Ovary (tissue), 9 donors: ENCODE results near the gene IGFBP7. TPM values are rescaled to one million over a fixed set of nuclear protein-coding genes. Genes with fewer than 3 reads are reported as not detected.

Source experiments
- DNase-seq, 5 donors: peaks; one replicate each; pipeline ENCODE4 v3.0.0-alpha.2; 2019 to 2020
- H3K27ac ChIP-seq, 2 donors: fragments of 200-600 bp; one replicate each; pipeline versions ENCODE4 v1.5.1 to v1.8.0; 2019 to 2022
- H3K27me3 ChIP-seq: fragments of 200-600 bp; one replicate; pipeline ENCODE4 v1.8.0; 2022
- H3K36me3 ChIP-seq: fragments of 200-600 bp; sonication (generic); one replicate; pipeline ENCODE4 v1.5.1; 2019
- H3K4me1 ChIP-seq: one replicate; pipeline ENCODE4 v1.8.1; 2013; ENCODE audit warnings: mild to moderate bottlenecking, moderate library complexity; ENCODE audit not compliant: insufficient read depth
- H3K4me3 ChIP-seq: fragments of 200-600 bp; sonication (generic); one replicate; pipeline ENCODE4 v1.5.1; 2017
- H3K9me3 ChIP-seq, 2 donors: fragments of 200-600 bp in 1 of 2; sonication (generic) in 1 of 2; one replicate each; pipeline versions ENCODE4 v1.5.1 to v1.8.1; 2013 to 2019; ENCODE audit warnings: mild to moderate bottlenecking in 1 of 2, moderate library complexity in 1 of 2
- CTCF ChIP-seq, 3 donors: fragments of 450-650 bp in 2 of 3; fragments of 200-600 bp in 1 of 3; IDR thresholded peaks; one replicate each; pipeline versions ENCODE4 v1.5.1 to v1.8.0; 2016 to 2022; ENCODE audit warnings: antibody characterized with exemption in 3 of 3, mild to moderate bottlenecking in 1 of 3
- EP300 ChIP-seq: sonication (generic); formaldehyde crosslinking; IDR thresholded peaks from one replicate; pipeline ENCODE4 v1.6.1; 2017; ENCODE audit warnings: antibody characterized with exemption
- POLR2A ChIP-seq: fragments of 450-650 bp; IDR thresholded peaks from one replicate; pipeline ENCODE4 v1.6.1; 2017; ENCODE audit warnings: antibody characterized with exemption, mild to moderate bottlenecking, moderate library complexity
- whole genome bisulfite sequencing, 3 donors: extraction: QIAGEN DNeasy Blood & Tissue Kit in 1 of 3; methylation state at CpG; one replicate each; pipeline versions ENCODE4 v1.1.5 to v1.1.7; 2013 to 2017; 5-methylcytosine and 5-hydroxymethylcytosine counted together
- intact Hi-C, 4 donors: fragments of 100-400 bp; cut with DNase I; formaldehyde crosslinking; loops; one replicate each; pipeline versions ENCODE4 v1.11.0 to v1.15.1; 2022 to 2023
- polyA plus RNA-seq, 2 donors: library from polyadenylated mRNA; stranded (reverse); fragments of 200-250 nt in 1 of 2; fragments of 350-450 nt in 1 of 2; fragmentation: Illumina TruSeq in 1 of 2; extraction: RNeasy Lipid Tissue Mini Kit (QIAGEN cat#74804) in 1 of 2; gene quantifications; one replicate each; pipeline ENCODE4 v1.2.3, GENCODE V29; 2013 to 2014
- total RNA-seq, 7 donors: library from RNA; depleted of rRNA in 2 of 7; stranded (reverse); fragments of >200 nt in 2 of 7; fragmentation: NEBNext Ultra II Directional in 3 of 7; extraction: Animal tissue kit (Norgen Biotek cat#: 25700) in 3 of 7; gene quantifications; one replicate each; pipeline versions ENCODE4 v1.1.0 to v1.2.4, GENCODE V29; 2016 to 2023
- donor health status: DM: no; HTN: no; CAD: no; lungs with moderate emphysema.
- donor health status: DM: no; HTN: no; CAD: no.
- donor health status: Bipolar disorder and iron deficiency.
- donor health status: DM: yes; HTN: yes; CAD: no.
- donor health status: DM: no; HTN: no; CAD: no.
- donor health status: DM: yes; HTN: yes; CAD: no.

Gene IGFBP7
- total and polyA plus RNA-seq, 9 donors: 96.8 to 4,468 (median 359) TPM

- Histone ChIP-seq H3K27ac (no peak overlapping the region), H3K4me1 (no peaks in the 10 kb centered on the region), H3K36me3 (no peaks in the 10 kb centered on the region), H3K9me3 (no peaks in the 10 kb centered on the region), H3K27me3 (no peaks in the 10 kb centered on the region), H3K4me3 (no peak overlapping the region)
- WGBS, 3 donors: 76 to 87% (median 85%) methylated on average over 8 of the region's 8 CpGs
- no peak for TF ChIP-seq POLR2A
- no peak for TF ChIP-seq CTCF (IDR thresholded peaks at IDR 0.05)
- no peak for TF ChIP-seq EP300
- no peak for DNase-seq
- intact Hi-C loops: no loop called here
Measured at GRCh38 chr4:57157596-57158137, 47.5 kb upstream of the IGFBP7 start.

- no peak for DNase-seq
- Histone ChIP-seq H3K9me3 (no peaks in the 10 kb centered on the region), H3K36me3 (no peaks in the 10 kb centered on the region), H3K27me3 (no peaks in the 10 kb centered on the region), H3K27ac (no peak overlapping the region), H3K4me1 (no peaks in the 10 kb centered on the region), H3K4me3 (no peak overlapping the region)
- intact Hi-C loops: no loop called here
- 73 to 85% (median 79%) methylated on average over 7 of the region's 7 CpGs for WGBS, 3 donors
- no peak for TF ChIP-seq POLR2A
- TF ChIP-seq EP300: no peak
- no peak for TF ChIP-seq CTCF (IDR thresholded peaks at IDR 0.05)
Measured at GRCh38 chr4:57156242-57156990, 46.2 kb upstream of the IGFBP7 start.

- WGBS, 3 donors: 83 to 88% (median 86%) methylated on average over 3 of the region's 3 CpGs
- Histone ChIP-seq H3K4me1 (no peaks in the 10 kb centered on the region), H3K36me3 (no peaks in the 10 kb centered on the region), H3K9me3 (no peaks in the 10 kb centered on the region), H3K4me3 (no peak overlapping the region), H3K27me3 (no peaks in the 10 kb centered on the region), H3K27ac (no peak overlapping the region)
- intact Hi-C loops: no loop called here
- no peak for DNase-seq
- TF ChIP-seq CTCF (IDR thresholded peaks at IDR 0.05): no peak
- no peak for TF ChIP-seq POLR2A
- TF ChIP-seq EP300: no peak
Measured at GRCh38 chr4:57154926-57155325, 44.7 kb upstream of the IGFBP7 start.

- no peak for DNase-seq
- Histone ChIP-seq H3K4me1 (no peaks in the 10 kb centered on the region), H3K4me3 (no peak overlapping the region), H3K36me3 (no peaks in the 10 kb centered on the region), H3K27ac (no peak overlapping the region), H3K27me3 (no peaks in the 10 kb centered on the region), H3K9me3 (no peaks in the 10 kb centered on the region)
- WGBS, 3 donors: 69 to 78% (median 77%) methylated on average over 4 of the region's 4 CpGs
- TF ChIP-seq CTCF (IDR thresholded peaks at IDR 0.05): no peak
- TF ChIP-seq EP300: no peak
- intact Hi-C loops: no loop called here
Measured at GRCh38 chr4:57154191-57154590, 44.0 kb upstream of the IGFBP7 start.
